ENCODE data around the gene METTL22. TPM values are rescaled to one million over a fixed set of nuclear protein-coding genes. Genes with fewer than 3 reads are reported as not detected.

METTL22 gene
- total RNA-seq, 2 donors from 2014 or later: 16.3 to 56.6 TPM

GRCh38 chr16:8665529-8665928, 44.0 kb downstream of the METTL22 start:
- H3K27ac ChIP-seq: no peak overlapping the region
- TF ChIP-seq POLR2A (IDR thresholded peaks at IDR 0.05) (no peak), POLR2AphosphoS5 (IDR thresholded peaks at IDR 0.05) (no peak), CTCF (IDR thresholded peaks at IDR 0.05) (no peak)
- no peaks in the 10 kb centered on the region for H3K4me1 ChIP-seq (replicated peaks)
- 84% methylated on average over 6 of the region's 6 CpGs for WGBS
- no peaks in the 10 kb centered on the region for H3K27me3 ChIP-seq (replicated peaks; ENCODE audit: insufficient read depth)
- no peak for DNase-seq (ENCODE audit: low spot score)
- no peaks in the 10 kb centered on the region for H3K9me3 ChIP-seq
- H3K36me3 ChIP-seq: no peaks in the 10 kb centered on the region
- intact Hi-C loops (cut with DNase I): no loop called here
- H3K4me3 ChIP-seq: no peak overlapping the region

GRCh38 chr16:8667492-8667891, 46.0 kb downstream of the METTL22 start:
- TF ChIP-seq POLR2A (IDR thresholded peaks at IDR 0.05): no peak
- TF ChIP-seq CTCF (IDR thresholded peaks at IDR 0.05): no peak
- TF ChIP-seq POLR2AphosphoS5 (IDR thresholded peaks at IDR 0.05): no peak
- no peak for DNase-seq (ENCODE audit: low spot score)
- Histone ChIP-seq H3K27me3 (replicated peaks; ENCODE audit: insufficient read depth) (no peaks in the 10 kb centered on the region), H3K27ac (no peak overlapping the region), H3K4me3 (no peak overlapping the region), H3K4me1 (replicated peaks) (no peaks in the 10 kb centered on the region), H3K9me3 (no peaks in the 10 kb centered on the region), H3K36me3 (no peaks in the 10 kb centered on the region)
- 97% methylated on average over 3 of the region's 3 CpGs for WGBS
- intact Hi-C loops (cut with DNase I): no loop called here

- intact Hi-C loops (cut with DNase I): no loop called here
- no peaks in the 10 kb centered on the region for H3K36me3 ChIP-seq
Measured at GRCh38 chr16:8668113-8668512, 46.6 kb downstream of the METTL22 start.

GRCh38 chr16:8669481-8669880, 48.0 kb downstream of the METTL22 start:
- TF ChIP-seq CTCF (IDR thresholded peaks at IDR 0.05) (no peak), POLR2AphosphoS5 (IDR thresholded peaks at IDR 0.05) (no peak), POLR2A (IDR thresholded peaks at IDR 0.05) (no peak)
- intact Hi-C loops (cut with DNase I): no loop called here
- Histone ChIP-seq H3K27me3 (replicated peaks; ENCODE audit: insufficient read depth) (no peaks in the 10 kb centered on the region), H3K4me3 (no peak overlapping the region), H3K36me3 (no peaks in the 10 kb centered on the region), H3K9me3 (no peaks in the 10 kb centered on the region), H3K4me1 (replicated peaks) (no peaks in the 10 kb centered on the region), H3K27ac (no peak overlapping the region)
- no peak for DNase-seq (ENCODE audit: low spot score)
- 64% methylated on average over 1 of the region's 1 CpG for WGBS

More at GRCh38 chr16:8668113-8668512, 46.6 kb downstream of the METTL22 start:
- H3K4me3 ChIP-seq: no peak overlapping the region
- H3K27me3 ChIP-seq (replicated peaks; ENCODE audit: insufficient read depth): no peaks in the 10 kb centered on the region
- H3K9me3 ChIP-seq: no peaks in the 10 kb centered on the region
- no peak overlapping the region for H3K27ac ChIP-seq
- WGBS: 90% methylated on average over 5 of the region's 5 CpGs
- H3K4me1 ChIP-seq (replicated peaks): no peaks in the 10 kb centered on the region
- TF ChIP-seq POLR2A (IDR thresholded peaks at IDR 0.05) (no peak), CTCF (IDR thresholded peaks at IDR 0.05) (no peak), POLR2AphosphoS5 (IDR thresholded peaks at IDR 0.05) (no peak)
- no peak for DNase-seq (ENCODE audit: low spot score)

GRCh38 chr16:8670014-8670560, 48.6 kb downstream of the METTL22 start:
- no peaks in the 10 kb centered on the region for H3K9me3 ChIP-seq
- DNase-seq (ENCODE audit: low spot score): no peak
- 94% methylated on average over 1 of the region's 1 CpG for WGBS
- no peaks in the 10 kb centered on the region for H3K27me3 ChIP-seq (replicated peaks; ENCODE audit: insufficient read depth)
- no peak overlapping the region for H3K4me3 ChIP-seq
- H3K27ac ChIP-seq: no peak overlapping the region
- TF ChIP-seq CTCF (IDR thresholded peaks at IDR 0.05): no peak
- TF ChIP-seq POLR2AphosphoS5 (IDR thresholded peaks at IDR 0.05): no peak
- no peak for TF ChIP-seq POLR2A (IDR thresholded peaks at IDR 0.05)
- no peaks in the 10 kb centered on the region for H3K36me3 ChIP-seq
- H3K4me1 ChIP-seq (replicated peaks): no peaks in the 10 kb centered on the region
- intact Hi-C loops (cut with DNase I): no loop called here

Measured in prostate gland (tissue), 2 donors.